Activated T-cell treated with anti-CD3 and anti-CD28 coated beads for 24 hours (primary cell): Measurements from ENCODE around the gene USP17L20.
"Not testable (repeated sequence)": the region's sequence is repeated elsewhere in the genome, so short reads cannot be mapped to it uniquely, and the experiment has no call there.

Experiments
- DNase-seq: peaks from one replicate; pipeline ENCODE4 v3.0.0-alpha.2; 2020; ENCODE audit warnings: low read depth

The USP17L20 gene

GRCh38 chr4:9257824-9258223 is at the start of gene USP17L20:
Gene USP17L20, plus strand, starts transcription at chr4:9258124. Its CDS starts 0 bp downstream, at chr4:9258124.
- not testable (repeated sequence) for DNase-seq

GRCh38 chr4:9210357-9210756 is 47.6 kb upstream of the USP17L20 start, which contains the start of gene USP17L10:
Gene USP17L10, plus strand, starts transcription at chr4:9210657. Its CDS starts 0 bp downstream, at chr4:9210657.
- DNase-seq, result not testable (repeated sequence)

GRCh38 chr4:9214701-9215100 is 43.2 kb upstream of the USP17L20 start:
- DNase-seq, result not testable (repeated sequence)

- DNase-seq, result not testable (repeated sequence)
Observed at GRCh38 chr4:9215105-9215504, 42.8 kb upstream of the USP17L20 start, which contains the start of gene USP17L11. Gene USP17L11, plus strand, starts transcription at chr4:9215405. Its CDS starts 0 bp downstream, at chr4:9215405.

GRCh38 chr4:9219852-9220251 is 38.1 kb upstream of the USP17L20 start, which contains the start of gene USP17L12:
Gene USP17L12, plus strand, starts transcription at chr4:9220152. Its CDS starts 0 bp downstream, at chr4:9220152.
- not testable (repeated sequence) for DNase-seq

GRCh38 chr4:9224596-9224995 is 33.3 kb upstream of the USP17L20 start, which contains the start of gene USP17L13:
Gene USP17L13, plus strand, starts transcription at chr4:9224896. Its CDS starts 0 bp downstream, at chr4:9224896.
- DNase-seq, result not testable (repeated sequence)

- DNase-seq, result not testable (repeated sequence)
Observed at GRCh38 chr4:9230249-9230648, 27.7 kb upstream of the USP17L20 start.

- not testable (repeated sequence) for DNase-seq
Observed at GRCh38 chr4:9234085-9234484, 23.8 kb upstream of the USP17L20 start, which contains the start of gene USP17L15. Gene USP17L15, plus strand, starts transcription at chr4:9234385. Its CDS starts 0 bp downstream, at chr4:9234385.

GRCh38 chr4:9238461-9238860 is 19.5 kb upstream of the USP17L20 start:
- not testable (repeated sequence) for DNase-seq

GRCh38 chr4:9243579-9243978 is 14.3 kb upstream of the USP17L20 start, which contains the start of gene USP17L17:
Gene USP17L17, plus strand, starts transcription at chr4:9243879. Its CDS starts 0 bp downstream, at chr4:9243879.
- not testable (repeated sequence) for DNase-seq

- DNase-seq, result not testable (repeated sequence)
Observed at GRCh38 chr4:9247953-9248680, 9.8 kb upstream of the USP17L20 start, which contains the start of gene USP17L18. Gene USP17L18, plus strand, starts transcription at chr4:9248630. Its CDS starts 0 bp downstream, at chr4:9248630.

- DNase-seq, result not testable (repeated sequence)
Observed at GRCh38 chr4:9253078-9253477, 4.8 kb upstream of the USP17L20 start, which contains the start of gene USP17L19. Gene USP17L19, plus strand, starts transcription at chr4:9253378. Its CDS starts 0 bp downstream, at chr4:9253378.

GRCh38 chr4:9262572-9262971 is 4.6 kb downstream of the USP17L20 start, which contains the start of gene USP17L21:
Gene USP17L21, plus strand, starts transcription at chr4:9262872. Its CDS starts 0 bp downstream, at chr4:9262872.
- not testable (repeated sequence) for DNase-seq

- DNase-seq, result not testable (repeated sequence)
Observed at GRCh38 chr4:9267319-9267718, 9.4 kb downstream of the USP17L20 start, which contains the start of gene USP17L22. Gene USP17L22, plus strand, starts transcription at chr4:9267619. Its CDS starts 0 bp downstream, at chr4:9267619.

GRCh38 chr4:9271719-9272118 is 13.8 kb downstream of the USP17L20 start:
- DNase-seq, result not testable (repeated sequence)
